NCI-H128 (cell line): Measurements from ENCODE around the gene MICAL1.
A peak's percentile ranks its signal among the peaks of the same experiment; 100 is the strongest.

ENCODE experiments used
- DNase-seq: peaks from one replicate; lab custom pipeline; 2025; ENCODE audit not compliant: unreplicated experiment; lab: John Stamatoyannopoulos, UW

Gene MICAL1

GRCh38 chr6:109440331-109441068, 15.1 kb downstream of the MICAL1 start, which contains the start of the genes PPIL6 and SMPD2:
Gene PPIL6 (minus strand): TSS chr6:109440628. CDS start chr6:109440590, 38 bp downstream.
Gene SMPD2 (plus strand): TSS chr6:109440724. CDS start chr6:109441122, 398 bp downstream.
- peak; percentile 56 for DNase-seq

DNA sequence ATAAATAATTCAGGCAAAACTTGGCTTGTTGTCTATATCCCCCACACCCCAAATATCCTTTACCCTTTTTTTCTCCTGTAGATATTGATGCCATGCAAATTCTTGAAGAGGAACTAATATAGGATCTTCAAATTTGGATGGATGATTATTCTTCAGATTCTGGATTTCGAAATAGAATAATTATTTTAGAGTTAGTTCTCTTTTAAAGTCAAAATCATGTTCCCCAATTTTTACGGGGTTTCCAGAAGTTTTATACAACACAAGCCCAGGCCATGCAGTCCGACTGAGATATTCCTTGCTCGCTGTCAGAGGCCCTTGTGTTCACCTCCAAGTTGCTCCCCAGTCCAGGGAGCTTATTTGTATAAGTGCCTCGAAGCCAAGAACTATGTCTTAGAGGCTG, 19.5 kb downstream of the MICAL1 start:
- no peak for DNase-seq

GRCh38 chr6:109434456-109434855, 21.1 kb downstream of the MICAL1 start:
- no peak for DNase-seq

GRCh38 chr6:109429496-109429895, 26.1 kb downstream of the MICAL1 start:
- DNase-seq = no peak

DNA sequence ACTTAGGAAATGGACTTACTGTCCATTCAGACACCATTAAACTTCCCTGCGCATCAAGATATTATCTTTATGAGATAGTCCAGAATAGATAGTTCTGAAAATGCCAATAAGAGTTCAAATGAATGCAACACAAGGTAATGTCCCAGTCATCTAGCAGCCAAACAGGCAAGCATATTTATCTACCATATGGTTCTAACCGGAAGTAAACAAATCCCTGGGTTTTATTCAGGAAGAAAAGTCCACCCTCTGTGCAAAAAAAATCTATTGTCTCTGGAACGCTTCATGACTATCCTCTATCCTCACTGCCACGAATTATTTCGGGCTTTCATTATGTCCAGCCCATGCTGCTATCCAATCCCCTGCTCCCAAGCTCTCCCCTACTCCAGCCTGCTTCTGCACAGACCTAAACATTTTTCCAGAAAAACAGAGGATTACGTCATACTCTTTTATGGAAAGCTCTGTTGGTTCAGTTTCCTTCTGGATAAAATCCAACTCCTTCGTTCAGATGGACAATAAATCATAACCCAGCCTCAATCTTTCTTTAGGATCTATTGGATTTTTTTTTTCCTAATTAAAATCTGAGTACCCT, 26.6 kb downstream of the MICAL1 start:
- DNase-seq = no peak

GRCh38 chr6:109424946-109425345, 30.6 kb downstream of the MICAL1 start:
- no peak for DNase-seq

- no peak for DNase-seq
These were observed 34.4 kb downstream of the MICAL1 start for GRCh38 chr6:109421184-109421583.

GRCh38 chr6:109420751-109421150, 34.8 kb downstream of the MICAL1 start:
- no peak for DNase-seq

- no peak for DNase-seq
These were observed 37.9 kb downstream of the MICAL1 start for GRCh38 chr6:109417646-109418045.

GRCh38 chr6:109411034-109411433, 44.5 kb downstream of the MICAL1 start:
- no peak for DNase-seq

- no peak for DNase-seq
These were observed 49.4 kb downstream of the MICAL1 start for GRCh38 chr6:109406196-109406595.

- DNase-seq = no peak
These were observed 58.6 kb downstream of the MICAL1 start for GRCh38 chr6:109397020-109397419.

DNA sequence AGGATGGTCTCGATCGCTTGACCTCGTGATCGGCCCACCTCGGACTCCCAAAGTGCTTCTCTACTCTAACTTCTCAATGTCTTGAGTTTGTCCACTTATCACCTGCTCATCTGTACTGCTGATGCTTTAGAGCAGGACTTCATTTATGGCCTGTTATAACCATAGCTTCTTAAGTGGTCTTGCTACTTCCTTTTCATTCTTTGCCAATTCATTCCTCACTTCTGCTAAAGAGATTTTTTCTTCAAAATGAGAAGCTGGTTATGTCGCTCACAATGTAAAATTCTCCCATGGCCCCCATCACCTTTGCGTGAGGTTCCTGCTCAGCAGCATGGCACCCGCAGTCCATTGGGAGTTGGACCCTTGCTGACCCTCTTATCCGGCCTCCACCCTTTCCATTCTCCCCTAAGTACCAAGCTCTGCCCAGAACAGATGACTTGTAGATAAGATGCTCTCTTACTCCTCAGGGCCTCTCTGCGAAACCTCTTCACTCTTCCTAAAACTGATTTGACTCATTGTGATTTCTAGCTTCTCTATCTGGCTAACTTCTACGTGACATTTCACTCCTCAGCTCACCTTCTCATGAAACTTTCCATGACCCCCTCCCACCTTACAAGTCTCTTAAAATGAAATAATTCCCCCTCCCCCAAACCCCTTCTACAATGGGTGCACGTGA, 59.4 kb downstream of the MICAL1 start:
- no peak for DNase-seq
